HepG2 (cell line): ENCODE data around the gene DAB2IP.

ENCODE experiments used
- CEBPB ChIP-seq: IDR thresholded peaks from 2 replicates; pipeline ENCODE4 v1.6.1; 2011; ENCODE audit warnings: low read depth, low read length, improper control_type of control experiment, borderline replicate concordance
- CTCF ChIP-seq: sonication (generic); formaldehyde crosslinking; IDR thresholded peaks from 2 replicates; pipeline ENCODE4 v1.5.0; 2020; ENCODE audit warnings: mild to moderate bottlenecking, missing genetic modification reagents, moderate library complexity
- HOXD1 ChIP-seq: sonication (generic); formaldehyde crosslinking; IDR thresholded peaks from 2 replicates; pipeline ENCODE4 v1.5.0; 2020; ENCODE audit warnings: missing genetic modification reagents
- MTA1 ChIP-seq: sonication (generic); formaldehyde crosslinking; IDR thresholded peaks from 2 replicates; pipeline ENCODE4 v1.4.0; 2020; ENCODE audit warnings: missing genetic modification reagents, mild to moderate bottlenecking, borderline replicate concordance
- PHF21A ChIP-seq: sonication (generic); formaldehyde crosslinking; IDR thresholded peaks from 2 replicates; pipeline ENCODE4 v1.5.0; 2020; ENCODE audit warnings: mild to moderate bottlenecking, missing genetic modification reagents
- ZMAT3 ChIP-seq: sonication (generic); formaldehyde crosslinking; conservative IDR thresholded peaks from 2 replicates; pipeline ENCODE4 v1.7.0; 2021; ENCODE audit warnings: missing genetic modification reagents

GRCh38 chr9:121637713-121638220 lies 13.7 kb upstream of the DAB2IP start:
- no peak for TF ChIP-seq ZMAT3
- no peak for TF ChIP-seq CTCF (CRISPR knock-in tag)
- no peak for TF ChIP-seq CEBPB
- TF ChIP-seq HOXD1 (CRISPR knock-in tag), result no peak
- no peak for TF ChIP-seq PHF21A (CRISPR knock-in tag)
- TF ChIP-seq MTA1 (CRISPR knock-in tag), result no peak
